ENCODE data around the gene CCSER1. TPM values are rescaled to one million over a fixed set of nuclear protein-coding genes. Genes with fewer than 3 reads are reported as not detected.

CCSER1 gene
- total and polyA plus RNA-seq, 2 experiments from 2014 or later = 2.9 to 3.4 TPM

DNA sequence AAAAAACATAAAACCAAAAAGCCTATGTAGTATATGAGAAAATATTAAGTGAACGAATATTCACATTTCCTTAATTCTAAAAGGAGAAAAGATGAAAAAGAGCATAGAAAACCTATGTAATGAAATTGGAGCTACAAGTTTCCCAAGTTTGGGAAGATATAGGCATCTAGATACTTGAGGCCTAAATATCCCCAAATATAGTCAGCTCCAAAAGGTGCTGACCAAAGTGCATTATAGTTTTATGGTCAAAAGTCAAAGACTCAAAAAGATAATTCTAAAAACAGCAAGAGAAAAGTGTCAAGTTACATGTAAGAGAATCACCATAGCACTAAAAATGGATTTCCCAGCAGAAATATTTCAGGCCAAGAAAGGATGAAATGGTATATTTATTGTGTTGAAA lies 1502.9 kb downstream of the CCSER1 start:
- Histone ChIP-seq H2AFZ (no peak overlapping the region), H3K9me2 (ENCODE audit: insufficient read depth) (no peaks in the 10 kb centered on the region), H3K27ac (ENCODE audit: low read depth) (peak overlapping the region; percentile 89), H3K4me1 (ENCODE audit: insufficient read depth) (peaks cover 10% of the 10 kb centered on the region; the same call in 1 of the 2 replicates), H3K79me2 (replicated peaks; ENCODE audit: insufficient read depth) (peaks cover 11% of the 10 kb centered on the region), H4K20me1 (replicated peaks; ENCODE audit: insufficient read depth) (no peaks in the 10 kb centered on the region), H3F3A (replicated peaks; ENCODE audit: low read depth) (0 out of 2 replicates have a peak, but pooled peaks cover 7% of the 10 kb centered on the region), H3K4me3 (no peak overlapping the region), H3K36me3 (ENCODE audit: insufficient read depth) (peaks cover 16% of the 10 kb centered on the region), H3K4me2 (no peak overlapping the region), H3K27me3 (ENCODE audit: insufficient read depth) (no peaks in the 10 kb centered on the region)
- TF ChIP-seq ZNF114 (CRISPR knock-in tag; IDR thresholded peaks at IDR 0.05) (no peak), POLR2AphosphoS5 (IDR thresholded peaks at IDR 0.05; ENCODE audit: low read depth) (0 out of 2 replicates have a peak, but pooled peaks have one; percentile 13), NANOG (IDR thresholded peaks at IDR 0.05; ENCODE audit: borderline replicate concordance) (no peak), EZH2phosphoT487 (IDR thresholded peaks at IDR 0.05; ENCODE audit: unreplicated experiment) (no peak), ZNF331 (CRISPR knock-in tag; IDR thresholded peaks at IDR 0.05; ENCODE audit: low read depth) (no peak), CREB1 (CRISPR knock-in tag; IDR thresholded peaks at IDR 0.05; ENCODE audit: low read depth) (no peak)
- TF ChIP-seq, protein P1, sequence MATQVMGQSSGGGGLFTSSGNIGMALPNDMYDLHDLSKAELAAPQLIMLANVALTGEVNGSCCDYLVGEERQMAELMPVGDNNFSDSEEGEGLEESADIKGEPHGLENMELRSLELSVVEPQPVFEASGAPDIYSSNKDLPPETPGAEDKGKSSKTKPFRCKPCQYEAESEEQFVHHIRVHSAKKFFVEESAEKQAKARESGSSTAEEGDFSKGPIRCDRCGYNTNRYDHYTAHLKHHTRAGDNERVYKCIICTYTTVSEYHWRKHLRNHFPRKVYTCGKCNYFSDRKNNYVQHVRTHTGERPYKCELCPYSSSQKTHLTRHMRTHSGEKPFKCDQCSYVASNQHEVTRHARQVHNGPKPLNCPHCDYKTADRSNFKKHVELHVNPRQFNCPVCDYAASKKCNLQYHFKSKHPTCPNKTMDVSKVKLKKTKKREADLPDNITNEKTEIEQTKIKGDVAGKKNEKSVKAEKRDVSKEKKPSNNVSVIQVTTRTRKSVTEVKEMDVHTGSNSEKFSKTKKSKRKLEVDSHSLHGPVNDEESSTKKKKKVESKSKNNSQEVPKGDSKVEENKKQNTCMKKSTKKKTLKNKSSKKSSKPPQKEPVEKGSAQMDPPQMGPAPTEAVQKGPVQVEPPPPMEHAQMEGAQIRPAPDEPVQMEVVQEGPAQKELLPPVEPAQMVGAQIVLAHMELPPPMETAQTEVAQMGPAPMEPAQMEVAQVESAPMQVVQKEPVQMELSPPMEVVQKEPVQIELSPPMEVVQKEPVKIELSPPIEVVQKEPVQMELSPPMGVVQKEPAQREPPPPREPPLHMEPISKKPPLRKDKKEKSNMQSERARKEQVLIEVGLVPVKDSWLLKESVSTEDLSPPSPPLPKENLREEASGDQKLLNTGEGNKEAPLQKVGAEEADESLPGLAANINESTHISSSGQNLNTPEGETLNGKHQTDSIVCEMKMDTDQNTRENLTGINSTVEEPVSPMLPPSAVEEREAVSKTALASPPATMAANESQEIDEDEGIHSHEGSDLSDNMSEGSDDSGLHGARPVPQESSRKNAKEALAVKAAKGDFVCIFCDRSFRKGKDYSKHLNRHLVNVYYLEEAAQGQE (IDR thresholded peaks at IDR 0.05; ENCODE audit: unreplicated experiment) = no peak
- TF ChIP-seq, protein P2, sequence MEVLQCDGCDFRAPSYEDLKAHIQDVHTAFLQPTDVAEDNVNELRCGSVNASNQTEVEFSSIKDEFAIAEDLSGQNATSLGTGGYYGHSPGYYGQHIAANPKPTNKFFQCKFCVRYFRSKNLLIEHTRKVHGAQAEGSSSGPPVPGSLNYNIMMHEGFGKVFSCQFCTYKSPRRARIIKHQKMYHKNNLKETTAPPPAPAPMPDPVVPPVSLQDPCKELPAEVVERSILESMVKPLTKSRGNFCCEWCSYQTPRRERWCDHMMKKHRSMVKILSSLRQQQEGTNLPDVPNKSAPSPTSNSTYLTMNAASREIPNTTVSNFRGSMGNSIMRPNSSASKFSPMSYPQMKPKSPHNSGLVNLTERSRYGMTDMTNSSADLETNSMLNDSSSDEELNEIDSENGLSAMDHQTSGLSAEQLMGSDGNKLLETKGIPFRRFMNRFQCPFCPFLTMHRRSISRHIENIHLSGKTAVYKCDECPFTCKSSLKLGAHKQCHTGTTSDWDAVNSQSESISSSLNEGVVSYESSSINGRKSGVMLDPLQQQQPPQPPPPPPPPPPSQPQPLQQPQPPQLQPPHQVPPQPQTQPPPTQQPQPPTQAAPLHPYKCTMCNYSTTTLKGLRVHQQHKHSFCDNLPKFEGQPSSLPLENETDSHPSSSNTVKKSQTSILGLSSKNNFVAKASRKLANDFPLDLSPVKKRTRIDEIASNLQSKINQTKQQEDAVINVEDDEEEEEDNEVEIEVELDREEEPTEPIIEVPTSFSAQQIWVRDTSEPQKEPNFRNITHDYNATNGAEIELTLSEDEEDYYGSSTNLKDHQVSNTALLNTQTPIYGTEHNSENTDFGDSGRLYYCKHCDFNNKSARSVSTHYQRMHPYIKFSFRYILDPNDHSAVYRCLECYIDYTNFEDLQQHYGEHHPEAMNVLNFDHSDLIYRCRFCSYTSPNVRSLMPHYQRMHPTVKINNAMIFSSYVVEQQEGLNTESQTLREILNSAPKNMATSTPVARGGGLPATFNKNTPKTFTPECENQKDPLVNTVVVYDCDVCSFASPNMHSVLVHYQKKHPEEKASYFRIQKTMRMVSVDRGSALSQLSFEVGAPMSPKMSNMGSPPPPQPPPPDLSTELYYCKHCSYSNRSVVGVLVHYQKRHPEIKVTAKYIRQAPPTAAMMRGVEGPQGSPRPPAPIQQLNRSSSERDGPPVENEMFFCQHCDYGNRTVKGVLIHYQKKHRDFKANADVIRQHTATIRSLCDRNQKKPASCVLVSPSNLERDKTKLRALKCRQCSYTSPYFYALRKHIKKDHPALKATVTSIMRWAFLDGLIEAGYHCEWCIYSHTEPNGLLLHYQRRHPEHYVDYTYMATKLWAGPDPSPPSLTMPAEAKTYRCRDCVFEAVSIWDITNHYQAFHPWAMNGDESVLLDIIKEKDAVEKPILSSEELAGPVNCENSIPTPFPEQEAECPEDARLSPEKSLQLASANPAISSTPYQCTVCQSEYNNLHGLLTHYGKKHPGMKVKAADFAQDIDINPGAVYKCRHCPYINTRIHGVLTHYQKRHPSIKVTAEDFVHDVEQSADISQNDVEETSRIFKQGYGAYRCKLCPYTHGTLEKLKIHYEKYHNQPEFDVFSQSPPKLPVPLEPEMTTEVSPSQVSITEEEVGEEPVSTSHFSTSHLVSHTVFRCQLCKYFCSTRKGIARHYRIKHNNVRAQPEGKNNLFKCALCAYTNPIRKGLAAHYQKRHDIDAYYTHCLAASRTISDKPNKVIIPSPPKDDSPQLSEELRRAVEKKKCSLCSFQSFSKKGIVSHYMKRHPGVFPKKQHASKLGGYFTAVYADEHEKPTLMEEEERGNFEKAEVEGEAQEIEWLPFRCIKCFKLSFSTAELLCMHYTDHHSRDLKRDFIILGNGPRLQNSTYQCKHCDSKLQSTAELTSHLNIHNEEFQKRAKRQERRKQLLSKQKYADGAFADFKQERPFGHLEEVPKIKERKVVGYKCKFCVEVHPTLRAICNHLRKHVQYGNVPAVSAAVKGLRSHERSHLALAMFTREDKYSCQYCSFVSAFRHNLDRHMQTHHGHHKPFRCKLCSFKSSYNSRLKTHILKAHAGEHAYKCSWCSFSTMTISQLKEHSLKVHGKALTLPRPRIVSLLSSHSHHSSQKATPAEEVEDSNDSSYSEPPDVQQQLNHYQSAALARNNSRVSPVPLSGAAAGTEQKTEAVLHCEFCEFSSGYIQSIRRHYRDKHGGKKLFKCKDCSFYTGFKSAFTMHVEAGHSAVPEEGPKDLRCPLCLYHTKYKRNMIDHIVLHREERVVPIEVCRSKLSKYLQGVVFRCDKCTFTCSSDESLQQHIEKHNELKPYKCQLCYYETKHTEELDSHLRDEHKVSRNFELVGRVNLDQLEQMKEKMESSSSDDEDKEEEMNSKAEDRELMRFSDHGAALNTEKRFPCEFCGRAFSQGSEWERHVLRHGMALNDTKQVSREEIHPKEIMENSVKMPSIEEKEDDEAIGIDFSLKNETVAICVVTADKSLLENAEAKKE (CRISPR knock-in tag; IDR thresholded peaks at IDR 0.05) = no peak
- TF ChIP-seq, protein P3, sequence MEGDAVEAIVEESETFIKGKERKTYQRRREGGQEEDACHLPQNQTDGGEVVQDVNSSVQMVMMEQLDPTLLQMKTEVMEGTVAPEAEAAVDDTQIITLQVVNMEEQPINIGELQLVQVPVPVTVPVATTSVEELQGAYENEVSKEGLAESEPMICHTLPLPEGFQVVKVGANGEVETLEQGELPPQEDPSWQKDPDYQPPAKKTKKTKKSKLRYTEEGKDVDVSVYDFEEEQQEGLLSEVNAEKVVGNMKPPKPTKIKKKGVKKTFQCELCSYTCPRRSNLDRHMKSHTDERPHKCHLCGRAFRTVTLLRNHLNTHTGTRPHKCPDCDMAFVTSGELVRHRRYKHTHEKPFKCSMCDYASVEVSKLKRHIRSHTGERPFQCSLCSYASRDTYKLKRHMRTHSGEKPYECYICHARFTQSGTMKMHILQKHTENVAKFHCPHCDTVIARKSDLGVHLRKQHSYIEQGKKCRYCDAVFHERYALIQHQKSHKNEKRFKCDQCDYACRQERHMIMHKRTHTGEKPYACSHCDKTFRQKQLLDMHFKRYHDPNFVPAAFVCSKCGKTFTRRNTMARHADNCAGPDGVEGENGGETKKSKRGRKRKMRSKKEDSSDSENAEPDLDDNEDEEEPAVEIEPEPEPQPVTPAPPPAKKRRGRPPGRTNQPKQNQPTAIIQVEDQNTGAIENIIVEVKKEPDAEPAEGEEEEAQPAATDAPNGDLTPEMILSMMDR (conservative IDR thresholded peaks at IDR 0.05; ENCODE audit: low read depth in 2 of 2) = no peak
- DNase-seq (ENCODE audit: low spot score) (no peak), ATAC-seq (no peak)
- Mint-ChIP-seq H3K27me3 (ENCODE audit: insufficient read depth, low read depth, poor library complexity) (peaks cover 25% of the 10 kb centered on the region), H3K36me3 (ENCODE audit: low read depth) (peaks cover 65% of the 10 kb centered on the region), H3K4me3 (no peak overlapping the region), H3K4me1 (peaks cover 36% of the 10 kb centered on the region), H3K9me3 (peaks cover 24% of the 10 kb centered on the region), H3K27ac (no peak overlapping the region)
